Activated naive CD4-positive, alpha-beta T cell (primary cell): ENCODE results near the gene CIBAR2.
A peak's percentile ranks its signal among the peaks of the same experiment; 100 is the strongest.
"Not testable (repeated sequence)": the region's sequence is repeated elsewhere in the genome, so short reads cannot be mapped to it uniquely, and the experiment has no call there.

ENCODE experiments used
- DNase-seq, 4 experiments: peaks; one replicate each; lab custom pipeline; 2025; lab: John Stamatoyannopoulos, UW

The CIBAR2 gene

GRCh38 chr16:85062845-85063244 lies 49.4 kb downstream of the CIBAR2 start:
- DNase-seq, result no peak

DNA sequence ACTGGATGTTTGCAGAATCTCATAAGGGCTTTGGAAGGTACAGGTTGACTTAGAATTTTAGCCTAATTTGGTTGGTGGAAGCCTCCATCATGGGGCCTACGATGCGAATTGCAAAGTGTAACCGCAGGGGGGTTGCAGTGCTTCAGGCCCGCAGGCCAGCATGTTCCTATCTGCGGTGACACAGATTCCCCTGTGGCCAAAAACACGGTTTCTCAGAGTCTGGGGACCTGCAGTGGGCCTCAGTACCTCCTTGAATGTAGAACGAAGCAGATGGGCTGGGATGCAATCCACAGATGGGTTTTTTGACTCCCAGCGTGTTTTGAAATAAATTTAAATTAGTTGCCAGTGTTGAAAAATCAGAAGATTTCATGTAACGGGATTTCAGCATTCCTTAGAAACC lies 49.9 kb downstream of the CIBAR2 start:
- DNase-seq, result no peak

DNA sequence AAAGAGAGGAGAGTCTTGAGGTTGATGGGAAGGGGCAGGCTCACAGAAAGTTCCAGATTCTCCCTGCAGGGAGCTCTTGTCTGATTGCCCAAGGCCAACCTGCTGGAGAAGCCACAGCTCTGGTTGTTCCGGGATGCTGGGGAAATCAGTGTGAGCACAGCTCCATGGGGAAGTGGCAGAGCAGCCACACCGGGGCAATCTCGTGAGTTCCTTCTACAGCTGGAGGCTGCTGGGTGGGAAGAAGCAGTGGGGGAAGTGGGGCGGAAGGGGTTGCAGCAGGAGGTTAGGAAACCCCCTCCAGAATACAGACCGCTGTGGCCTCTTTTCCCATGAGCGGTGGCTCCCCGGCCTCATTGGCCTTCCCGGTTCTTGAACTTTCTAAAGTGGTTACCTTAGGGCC lies 50.7 kb downstream of the CIBAR2 start:
- no peak for DNase-seq

DNA sequence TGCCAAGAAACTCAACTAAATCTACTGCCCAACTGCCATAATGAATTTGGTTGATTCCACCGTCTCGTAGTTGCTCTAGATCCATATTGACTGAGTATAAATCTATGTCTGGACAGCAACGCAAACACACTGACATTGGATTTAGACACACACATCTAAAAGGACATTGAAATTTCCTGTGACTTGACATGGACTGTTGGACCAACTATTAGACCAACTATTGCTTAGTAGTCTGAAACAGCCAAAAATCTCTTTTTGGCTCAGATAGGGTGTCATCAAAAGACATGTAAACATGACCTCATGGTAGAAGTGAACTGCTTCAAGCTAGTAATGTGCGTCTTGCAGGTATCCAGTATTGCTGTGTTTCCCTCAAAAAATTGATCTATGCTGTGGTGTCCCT lies 53.4 kb downstream of the CIBAR2 start:
- no peak for DNase-seq

DNA sequence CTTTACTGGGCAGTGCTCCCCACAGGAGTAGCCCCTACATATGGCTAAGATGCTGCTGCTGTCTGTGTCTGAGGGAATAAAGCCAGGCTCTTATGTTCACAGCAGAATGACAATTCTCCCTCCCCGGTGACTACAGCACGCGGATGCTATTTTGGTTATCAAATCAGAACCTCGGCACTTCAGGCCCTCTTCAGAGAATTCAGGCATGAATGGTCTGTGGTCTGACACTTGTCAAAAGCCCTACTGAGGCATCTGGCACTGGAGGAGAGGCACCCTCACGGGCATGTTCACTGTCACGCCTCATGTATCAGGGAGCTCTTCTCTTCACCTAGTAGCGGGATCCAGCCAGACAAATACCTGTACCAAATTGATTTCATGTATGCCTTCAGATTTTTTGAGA lies 54.3 kb downstream of the CIBAR2 start:
- no peak for DNase-seq

DNA sequence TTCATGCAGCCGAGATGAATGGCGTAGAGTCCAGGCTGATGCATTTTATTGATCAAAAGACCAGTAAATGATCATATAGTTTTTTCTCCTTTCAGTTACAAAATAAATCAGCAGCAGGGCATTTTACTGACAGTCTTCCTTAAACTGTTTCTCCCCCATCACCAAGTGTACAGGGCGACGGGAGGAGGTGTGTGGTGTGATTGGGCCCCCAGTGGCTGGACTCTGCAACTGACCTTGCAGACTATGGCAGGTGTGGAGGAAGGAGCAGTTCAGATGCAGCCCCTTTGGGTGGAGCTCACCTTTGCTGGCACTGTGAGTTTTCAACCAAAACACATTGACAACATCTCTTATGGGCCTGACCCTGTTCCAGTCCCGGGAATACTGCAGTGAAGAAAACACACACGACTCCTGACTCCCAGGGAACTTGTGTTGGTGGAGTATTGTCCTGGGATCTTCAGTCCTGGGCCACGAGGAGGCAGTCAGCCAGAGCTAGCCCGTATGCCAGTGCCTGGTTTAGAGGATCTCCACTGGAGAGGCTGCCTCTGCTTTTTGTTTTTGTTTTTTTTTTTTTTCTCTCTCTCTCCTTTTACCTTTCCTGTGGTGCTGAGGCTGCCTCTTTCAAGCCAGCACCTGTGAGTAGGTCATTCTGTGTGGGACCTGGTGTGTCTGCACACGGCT lies 54.9 kb downstream of the CIBAR2 start:
- DNase-seq, result no peak

DNA sequence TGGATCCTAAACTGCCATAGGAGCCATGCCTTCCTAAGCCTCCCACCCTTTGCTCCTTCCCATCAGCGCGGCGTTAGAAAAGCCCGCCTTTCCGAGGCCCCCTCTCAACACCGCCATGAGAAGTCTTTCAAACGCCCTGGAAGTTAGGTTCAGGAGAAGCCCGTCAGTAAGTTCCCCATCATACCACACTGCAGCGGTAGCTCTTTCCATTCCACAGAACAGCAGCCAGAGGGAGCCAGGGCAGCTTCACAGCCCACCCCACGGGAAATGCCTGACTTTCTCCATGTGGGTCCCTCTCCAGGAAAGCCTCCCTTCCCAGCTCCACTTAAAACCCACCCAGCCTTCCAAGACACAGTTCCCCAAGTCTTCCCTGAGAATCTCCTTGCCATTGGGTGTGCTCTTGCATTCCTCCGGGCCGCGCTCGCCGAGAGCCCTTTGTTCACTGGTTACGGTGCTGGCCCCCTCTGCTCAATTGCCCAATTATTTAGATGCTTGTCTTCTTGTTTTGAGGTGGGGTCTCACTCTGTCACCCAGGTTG lies 56.0 kb downstream of the CIBAR2 start:
- no peak for DNase-seq

DNA sequence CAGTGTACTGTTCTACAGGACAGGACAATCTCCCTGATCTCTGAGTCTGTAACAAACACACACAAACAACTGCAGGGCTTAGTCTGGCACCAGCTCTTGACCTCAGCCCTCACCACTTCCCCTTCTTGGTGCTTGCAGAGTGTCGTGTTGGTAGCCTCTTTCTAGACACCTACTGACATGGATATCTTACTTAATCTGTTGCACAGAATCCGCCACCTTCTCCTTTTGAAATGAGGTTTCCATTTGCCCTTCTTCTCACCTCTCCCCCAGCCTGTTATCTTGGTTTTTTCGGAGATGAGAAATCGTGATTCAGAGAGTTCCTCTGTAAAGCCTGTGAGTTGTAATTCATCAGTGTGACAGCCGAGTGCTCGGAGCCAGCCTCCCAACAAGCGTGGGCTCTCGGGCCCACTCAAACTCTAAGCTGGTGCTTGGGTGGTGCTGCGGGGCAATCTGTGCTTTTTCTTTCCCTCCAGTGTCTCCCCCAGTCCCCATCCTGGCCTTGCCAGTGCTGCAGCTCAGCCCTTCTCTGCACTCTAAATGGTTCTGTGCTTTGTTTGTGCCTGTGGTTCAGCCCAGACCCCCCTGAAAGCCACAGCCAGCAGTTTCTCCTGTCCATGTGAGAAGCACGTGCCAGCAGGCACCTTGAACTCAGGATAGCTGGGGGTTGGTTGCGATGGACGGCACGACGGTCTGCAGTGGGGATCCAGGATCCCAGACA lies 56.6 kb downstream of the CIBAR2 start:
- DNase-seq, result peak in 1 of 4 experiments; percentile 20

DNA sequence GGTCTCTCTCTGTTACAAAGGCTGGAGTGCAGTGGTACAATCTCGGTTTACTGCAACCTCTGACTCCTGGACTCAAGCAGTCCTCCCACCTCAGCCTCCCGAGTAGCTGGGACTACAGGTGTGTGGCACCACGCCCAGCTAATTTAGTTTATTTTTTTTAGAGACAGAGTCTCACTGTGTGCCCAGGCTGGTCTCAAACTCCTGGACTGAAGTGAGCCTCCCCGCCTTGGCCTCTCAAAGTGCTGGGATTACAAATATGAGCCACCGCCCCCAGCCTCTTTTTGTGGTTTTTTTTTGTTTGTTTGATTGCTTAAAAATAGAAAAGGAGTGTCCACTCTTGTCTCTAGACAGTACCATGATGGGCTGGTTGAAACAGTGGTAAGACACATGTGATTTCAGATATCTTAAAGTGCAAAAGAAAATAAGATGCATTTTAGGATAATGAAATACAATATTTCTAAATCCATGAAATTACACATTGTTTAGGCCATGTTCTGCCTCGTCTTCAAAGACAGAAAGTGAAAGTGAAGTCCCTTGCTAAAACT lies 57.3 kb downstream of the CIBAR2 start:
- DNase-seq, result no peak

DNA sequence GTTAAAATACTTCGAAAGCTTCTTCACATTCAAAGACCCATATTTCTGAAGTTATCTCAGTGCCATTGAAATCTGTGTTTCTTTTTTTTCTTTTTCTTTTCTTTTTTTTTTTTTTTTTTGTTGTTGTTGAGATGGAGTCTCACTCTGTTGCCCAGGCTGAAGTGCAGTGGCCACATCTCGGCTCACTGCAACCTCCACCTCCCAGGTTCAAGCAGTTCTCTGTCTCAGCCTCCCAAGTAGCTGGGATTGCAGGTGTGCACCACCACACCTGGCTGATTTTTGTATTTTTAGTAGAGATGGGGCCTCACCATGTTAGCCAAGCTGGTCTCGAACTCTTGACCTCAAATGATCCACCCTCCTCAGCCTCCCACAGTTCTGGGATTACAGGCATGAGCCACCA lies 58.0 kb downstream of the CIBAR2 start:
- not testable (repeated sequence) for DNase-seq

- no peak for DNase-seq
Observed at GRCh38 chr16:85052536-85052935, 59.7 kb downstream of the CIBAR2 start.

GRCh38 chr16:85051683-85052082 lies 60.6 kb downstream of the CIBAR2 start:
- DNase-seq, result no peak

DNA sequence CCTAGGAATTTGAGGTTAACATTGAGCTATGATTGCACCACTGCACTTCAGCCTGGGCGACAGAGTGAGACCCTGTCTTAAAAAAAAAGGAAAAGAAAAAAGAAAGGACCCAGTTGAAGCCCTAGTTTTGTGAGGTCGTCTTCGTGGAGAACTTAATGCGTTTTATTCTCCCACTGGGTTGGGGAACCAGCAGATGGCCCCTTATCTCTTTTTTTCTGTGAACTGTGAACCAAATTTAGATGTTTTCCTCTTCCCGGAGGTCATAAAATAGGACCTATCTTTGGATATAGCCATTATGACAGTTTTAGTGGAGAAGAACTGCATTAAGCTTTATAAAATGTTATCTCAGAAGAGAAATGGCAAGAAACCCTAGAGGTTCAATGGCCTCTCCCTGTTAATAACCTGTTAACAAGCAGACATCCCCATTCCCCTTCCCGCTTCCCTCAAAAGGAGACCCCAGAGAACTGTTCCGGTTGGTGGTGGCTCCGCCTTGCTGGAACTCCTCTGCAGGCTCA lies 61.1 kb downstream of the CIBAR2 start:
- no peak for DNase-seq

DNA sequence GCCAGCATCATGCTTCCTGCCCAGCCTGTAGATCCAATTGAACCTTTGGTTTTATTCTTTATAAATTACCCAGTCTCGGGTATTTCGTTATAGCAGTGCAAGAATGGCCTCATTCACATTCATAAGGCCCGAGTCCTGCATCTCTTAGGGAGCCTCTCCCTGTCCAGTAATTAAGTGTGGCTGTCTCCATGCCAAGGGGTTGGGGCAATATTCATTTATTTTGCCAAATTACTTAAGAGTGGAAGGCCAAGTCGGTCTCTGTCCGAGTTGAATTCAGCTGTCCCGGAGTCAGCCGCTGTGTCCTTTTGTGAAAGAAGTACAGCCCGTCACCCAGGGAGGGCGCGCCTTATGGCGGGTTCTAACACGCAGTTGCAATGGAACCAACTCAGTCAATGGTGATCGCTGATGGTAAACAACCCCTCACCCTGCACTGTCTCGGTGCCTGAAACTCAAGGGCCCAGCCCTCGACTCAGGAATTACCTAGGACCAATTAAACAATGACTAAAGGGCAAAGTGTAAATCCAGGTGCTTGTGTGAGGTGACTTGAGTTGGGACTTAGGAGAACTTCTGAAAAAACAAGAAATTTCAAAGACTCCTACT lies 62.5 kb downstream of the CIBAR2 start:
- DNase-seq, result no peak

DNA sequence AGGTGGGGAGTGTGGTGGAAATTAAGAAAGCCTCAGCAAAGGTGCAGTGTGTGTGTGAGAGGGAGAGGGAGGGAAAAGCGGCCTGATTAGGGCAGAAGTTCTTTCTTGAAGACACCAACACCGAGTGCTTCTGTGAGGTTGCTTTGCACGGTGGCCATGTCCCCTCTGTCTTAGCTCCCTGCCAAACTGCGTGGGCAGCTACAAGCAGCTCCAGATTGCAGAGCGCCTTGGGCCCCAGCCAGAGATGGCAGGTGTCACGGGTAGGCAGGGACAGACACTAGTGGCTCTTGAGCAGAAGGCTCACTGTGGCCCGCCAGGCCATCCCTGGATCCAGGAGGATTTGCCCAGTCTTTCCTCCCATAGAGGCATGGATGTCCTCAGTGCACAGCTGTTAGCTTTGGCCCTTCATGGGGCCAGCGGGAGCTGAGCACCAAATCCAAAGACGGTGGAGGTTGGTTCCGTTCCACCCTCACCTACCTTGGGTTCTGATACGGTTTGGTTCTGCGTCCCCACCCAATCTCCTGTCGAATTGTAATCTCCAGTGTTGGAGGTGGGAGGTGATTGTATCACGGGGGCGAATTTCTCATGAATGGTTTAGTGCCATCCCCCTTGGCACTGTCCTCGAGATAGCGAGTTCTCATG lies 63.2 kb downstream of the CIBAR2 start:
- DNase-seq, result no peak
